SKM-1 (cell line): ENCODE results near the gene PLCB1.

ENCODE experiments used
- DNase-seq: peaks from one replicate; lab custom pipeline; 2025; ENCODE audit not compliant: unreplicated experiment; lab: John Stamatoyannopoulos, UW

PLCB1 gene

GRCh38 chr20:8128291-8129060, 3.6 kb upstream of the PLCB1 start:
- DNase-seq = no peak

- DNase-seq = no peak
Measured at GRCh38 chr20:8129211-8129976, 2.7 kb upstream of the PLCB1 start.

- no peak for DNase-seq
Measured at GRCh38 chr20:8130840-8131526, 1.1 kb upstream of the PLCB1 start.

GRCh38 chr20:8132484-8133309, 631 bp downstream of the PLCB1 start:
- no peak for DNase-seq

GRCh38 chr20:8133310-8133768, 1.3 kb downstream of the PLCB1 start:
- no peak for DNase-seq

- no peak for DNase-seq
Measured at GRCh38 chr20:8133851-8134451, 1.9 kb downstream of the PLCB1 start.

- no peak for DNase-seq
Measured at GRCh38 chr20:8139899-8140298, 7.8 kb downstream of the PLCB1 start.

- DNase-seq = no peak
Measured at GRCh38 chr20:8143474-8143873, 11.4 kb downstream of the PLCB1 start.

- DNase-seq = no peak
Measured at GRCh38 chr20:8144282-8145245, 12.5 kb downstream of the PLCB1 start.

- DNase-seq = no peak
Measured at GRCh38 chr20:8145246-8146168, 13.4 kb downstream of the PLCB1 start.

GRCh38 chr20:8147476-8147875, 15.4 kb downstream of the PLCB1 start:
- no peak for DNase-seq

GRCh38 chr20:8148501-8148900, 16.4 kb downstream of the PLCB1 start:
- DNase-seq = no peak

GRCh38 chr20:8150591-8150990, 18.5 kb downstream of the PLCB1 start:
- no peak for DNase-seq

- DNase-seq = no peak
Measured at GRCh38 chr20:8151372-8151771, 19.3 kb downstream of the PLCB1 start.

- no peak for DNase-seq
Measured at GRCh38 chr20:8152183-8152582, 20.1 kb downstream of the PLCB1 start.

GRCh38 chr20:8152847-8153246, 20.8 kb downstream of the PLCB1 start:
- no peak for DNase-seq

GRCh38 chr20:8153281-8153908, 21.3 kb downstream of the PLCB1 start:
- DNase-seq = no peak

GRCh38 chr20:8154638-8155037, 22.6 kb downstream of the PLCB1 start:
- DNase-seq = peak; percentile 15
